HG02763 (cell line): ENCODE data around the gene IQCK.

Source experiments
- ATAC-seq: cut with Tn5 transposase; IDR thresholded peaks from one replicate; pipeline ENCODE4 v1.9.1; 2021; ENCODE audit warnings: mild to moderate bottlenecking, moderate library complexity; ENCODE audit not compliant: unreplicated experiment

Gene IQCK

GRCh38 chr16:19907161-19907992, 189.3 kb downstream of the IQCK start:
- no peak for ATAC-seq
